ENCODE results near the gene AFAP1L1. TPM values are rescaled to one million over a fixed set of nuclear protein-coding genes. Genes with fewer than 3 reads are reported as not detected.

Gene AFAP1L1
- total RNA-seq, 1 donor from 2014 or later: not detected

GRCh38 chr5:149299451-149300054, 27.9 kb downstream of the AFAP1L1 start:
- TF ChIP-seq CTCF (IDR thresholded peaks at IDR 0.05): no peak
- DNase-seq (no peak), ATAC-seq (ENCODE audit: low read depth) (no peak)
- H3K27ac Mint-ChIP-seq: no peak overlapping the region
- H3K27me3 Mint-ChIP-seq: peaks cover 16% of the 10 kb centered on the region
- ChIA-PET POLR2A (no interaction called here), CTCF (no interaction called here)
- H3K4me3 Mint-ChIP-seq: no peak overlapping the region
- no peaks in the 10 kb centered on the region for H3K9me3 Mint-ChIP-seq
- peaks cover 6% of the 10 kb centered on the region for H3K4me1 Mint-ChIP-seq
- intact Hi-C loops (cut with micrococcal nuclease): no loop called here
- H3K36me3 Mint-ChIP-seq (ENCODE audit: low read depth): no peaks in the 10 kb centered on the region

- H3K9me3 Mint-ChIP-seq: no peaks in the 10 kb centered on the region
- intact Hi-C loops (cut with micrococcal nuclease): no loop called here
- DNase-seq (no peak), ATAC-seq (ENCODE audit: low read depth) (no peak)
- H3K27ac Mint-ChIP-seq: no peak overlapping the region
- no peaks in the 10 kb centered on the region for H3K36me3 Mint-ChIP-seq (ENCODE audit: low read depth)
- peaks cover under 1% of the 10 kb centered on the region for H3K4me1 Mint-ChIP-seq
- H3K4me3 Mint-ChIP-seq: no peak overlapping the region
- no peak for TF ChIP-seq CTCF (IDR thresholded peaks at IDR 0.05)
- CTCF ChIA-PET: no interaction called here
- POLR2A ChIA-PET: no interaction called here
- H3K27me3 Mint-ChIP-seq: peaks cover 14% of the 10 kb centered on the region
Measured at GRCh38 chr5:149300441-149300840, 28.8 kb downstream of the AFAP1L1 start.

DNA sequence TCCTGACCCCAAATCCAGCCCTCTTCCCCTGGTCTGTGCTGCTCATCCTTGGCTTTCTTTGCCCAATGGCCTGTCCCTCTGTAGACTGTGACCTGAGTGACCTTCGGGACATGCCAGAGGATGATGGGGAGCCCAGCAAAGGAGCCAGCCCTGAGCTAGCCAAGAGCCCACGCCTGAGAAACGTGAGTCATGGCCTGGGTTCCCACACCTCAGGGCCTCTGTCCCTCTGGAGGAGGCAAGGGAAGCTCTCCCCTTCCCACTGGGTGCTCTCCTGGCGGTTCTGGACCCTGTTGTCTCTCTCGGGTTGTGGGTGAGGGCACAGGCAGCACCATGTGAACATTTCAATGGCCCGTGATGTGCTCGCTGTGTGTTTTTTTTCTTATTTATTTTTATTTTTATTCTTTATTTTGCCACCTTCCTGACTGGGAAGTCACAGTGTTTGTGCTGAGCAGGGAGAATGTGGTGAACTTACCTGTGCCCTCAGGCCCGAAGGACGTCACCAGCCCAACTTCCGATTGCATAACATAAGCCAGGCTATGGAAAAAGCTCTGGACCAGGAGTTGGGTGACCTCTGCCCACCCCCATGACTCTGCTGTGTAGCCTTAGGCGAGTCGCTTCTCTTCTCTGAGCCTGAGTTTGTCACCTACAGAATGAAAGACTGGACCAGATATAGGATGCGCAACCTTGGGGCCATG, 29.5 kb downstream of the AFAP1L1 start:
- Mint-ChIP-seq H3K36me3 (ENCODE audit: low read depth) (no peaks in the 10 kb centered on the region), H3K4me1 (no peaks in the 10 kb centered on the region), H3K27me3 (peaks cover 16% of the 10 kb centered on the region), H3K4me3 (no peak overlapping the region), H3K27ac (no peak overlapping the region), H3K9me3 (no peaks in the 10 kb centered on the region)
- POLR2A ChIA-PET: interaction anchor here (0.6 kb wide), 1 partner anchor 13 kb away, joined by 4 read pairs; no protein-coding TSS in a partner anchor
- ATAC-seq (ENCODE audit: low read depth) (no peak), DNase-seq (no peak)
- intact Hi-C loops (cut with micrococcal nuclease): no loop called here
- no peak for TF ChIP-seq CTCF (IDR thresholded peaks at IDR 0.05)
- CTCF ChIA-PET: no interaction called here

GRCh38 chr5:149301744-149302380, 30.2 kb downstream of the AFAP1L1 start:
- ChIA-PET CTCF (no interaction called here), POLR2A (interaction anchor here (0.6 kb wide), 1 partner anchor 13 kb away, joined by 4 read pairs; no protein-coding TSS in a partner anchor)
- no peaks in the 10 kb centered on the region for H3K9me3 Mint-ChIP-seq
- no peak for ATAC-seq (ENCODE audit: low read depth)
- H3K27me3 Mint-ChIP-seq: peaks cover 16% of the 10 kb centered on the region
- no peak overlapping the region for H3K4me3 Mint-ChIP-seq
- no peaks in the 10 kb centered on the region for H3K36me3 Mint-ChIP-seq (ENCODE audit: low read depth)
- no peak for TF ChIP-seq CTCF (IDR thresholded peaks at IDR 0.05)
- intact Hi-C loops (cut with micrococcal nuclease): no loop called here
- no peaks in the 10 kb centered on the region for H3K4me1 Mint-ChIP-seq
- DNase-seq: no peak
- no peak overlapping the region for H3K27ac Mint-ChIP-seq

DNA sequence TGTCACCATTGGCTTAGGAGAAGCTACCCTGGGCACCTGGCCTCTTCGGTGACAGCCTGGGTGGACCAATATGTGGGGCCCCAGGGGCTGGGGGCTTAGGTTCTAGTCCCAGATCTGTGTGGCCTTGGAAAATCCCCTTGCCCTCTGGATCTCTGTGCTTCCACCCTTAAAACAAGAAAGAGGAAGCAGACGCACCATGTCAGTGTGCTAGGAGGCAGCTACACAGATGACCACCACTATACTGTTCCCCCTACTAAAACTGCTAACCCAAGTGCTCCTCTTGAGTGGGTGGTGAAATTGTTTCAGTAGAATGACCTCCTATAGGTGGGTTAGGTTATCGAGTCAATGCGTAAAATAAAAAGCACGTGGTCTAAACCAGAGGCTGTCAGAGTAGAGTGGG, 31.0 kb downstream of the AFAP1L1 start:
- ATAC-seq (ENCODE audit: low read depth): no peak
- no peaks in the 10 kb centered on the region for H3K36me3 Mint-ChIP-seq (ENCODE audit: low read depth)
- intact Hi-C loops (cut with micrococcal nuclease): no loop called here
- H3K4me1 Mint-ChIP-seq: no peaks in the 10 kb centered on the region
- H3K27ac Mint-ChIP-seq: no peak overlapping the region
- no peak for DNase-seq
- ChIA-PET CTCF (no interaction called here), POLR2A (no interaction called here)
- TF ChIP-seq CTCF (IDR thresholded peaks at IDR 0.05): no peak
- H3K27me3 Mint-ChIP-seq: peaks cover 16% of the 10 kb centered on the region
- no peak overlapping the region for H3K4me3 Mint-ChIP-seq
- H3K9me3 Mint-ChIP-seq: no peaks in the 10 kb centered on the region
